ENCODE measurements around the gene SLC12A4.

Gene SLC12A4

GRCh38 chr16:67936124-67936879 lies 32.1 kb downstream of the SLC12A4 start, which contains the start of gene PSMB10:
PSMB10 (minus strand) TSS chr16:67936850; CDS start chr16:67936749, 101 bp downstream.
- peaks cover 9 to 15% of the 10 kb centered on the region in 2 donors for H3K36me3 ChIP-seq (ENCODE audit: control insufficient read depth in 1 of 2, insufficient read depth in 2 of 2, low read length in 2 of 2)
- H3K4me1 ChIP-seq (ENCODE audit: control insufficient read depth in 1 of 2, insufficient read depth in 2 of 2, low read length in 2 of 2): peaks cover 0 to 26% of the 10 kb centered on the region in 2 donors
- peak within 1 kb of the TSS; percentile 89 for H3K27ac ChIP-seq (ENCODE audit: low read length)
- H3K4me3 ChIP-seq (ENCODE audit: low read depth in 1 of 2, low read length in 2 of 2): peak within 1 kb of the TSS; percentile 91 to 92
- H3K27me3 ChIP-seq (ENCODE audit: low read depth, low read length): no peaks in the 10 kb centered on the region
- H3K9me3 ChIP-seq (ENCODE audit: control insufficient read depth in 1 of 2, low read length in 2 of 2): no peaks in the 10 kb centered on the region

DNA sequence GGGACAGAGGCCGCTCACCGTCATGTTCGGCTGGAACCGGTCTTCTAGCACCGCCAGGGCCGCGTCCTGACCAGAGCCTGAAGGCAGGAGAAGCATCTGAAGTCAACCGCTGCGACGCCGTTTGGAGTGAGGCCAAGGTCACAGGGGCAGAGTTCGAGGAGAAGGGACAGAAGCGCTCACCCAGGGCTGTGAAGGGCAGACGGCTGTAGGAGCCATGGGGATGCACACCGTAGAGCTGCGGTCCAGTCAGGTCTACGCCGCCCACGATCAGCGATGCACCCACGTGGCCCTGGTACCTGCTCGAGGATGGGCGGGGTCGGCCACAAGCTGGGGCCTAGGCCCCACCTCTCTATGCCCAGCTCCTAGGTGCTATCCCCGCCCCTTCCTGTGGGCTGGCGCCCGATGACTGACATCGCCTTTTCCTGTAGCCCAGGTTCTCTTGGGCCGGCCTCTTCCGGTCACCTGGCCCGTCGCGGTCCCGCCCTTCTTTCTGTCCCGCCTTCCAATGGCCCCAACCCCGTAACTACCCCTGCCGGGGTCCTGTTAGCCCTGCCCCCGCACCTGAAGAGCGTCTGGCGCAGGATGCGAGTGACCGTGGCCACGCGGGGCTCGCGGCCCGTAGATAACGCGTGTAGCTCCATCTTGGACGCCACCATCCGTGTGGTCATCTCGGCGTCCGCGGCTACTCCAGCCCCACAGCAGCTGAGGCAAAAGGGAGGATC lies 32.9 kb downstream of the SLC12A4 start:
- Histone ChIP-seq H3K4me1 (ENCODE audit: control insufficient read depth in 1 of 2, insufficient read depth in 2 of 2, low read length in 2 of 2) (peaks cover 0 to 26% of the 10 kb centered on the region in 2 donors), H3K36me3 (ENCODE audit: control insufficient read depth in 1 of 2, insufficient read depth in 2 of 2, low read length in 2 of 2) (peaks cover 12 to 15% of the 10 kb centered on the region in 2 donors), H3K9me3 (ENCODE audit: control insufficient read depth in 1 of 2, low read length in 2 of 2) (no peaks in the 10 kb centered on the region), H3K27me3 (ENCODE audit: low read depth, low read length) (no peaks in the 10 kb centered on the region), H3K27ac (ENCODE audit: low read length) (peak overlapping the region; percentile 89), H3K4me3 (ENCODE audit: low read depth in 1 of 2, low read length in 2 of 2) (peak overlapping the region; percentile 91 to 92)

DNA sequence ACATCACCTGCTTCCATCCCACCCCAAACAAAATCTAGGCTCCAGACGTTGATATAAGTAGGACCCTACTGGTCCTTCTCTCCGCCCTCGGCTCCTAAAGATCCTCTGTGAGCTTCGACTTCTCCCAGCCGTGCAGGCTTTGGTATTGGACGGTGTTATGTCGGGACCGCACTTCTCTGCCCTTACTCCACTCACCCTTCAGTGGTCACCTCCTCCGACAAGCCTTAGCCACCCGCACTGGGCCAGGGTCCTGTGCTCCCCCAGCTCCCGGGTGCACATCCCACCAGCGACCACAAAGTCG lies 33.4 kb downstream of the SLC12A4 start:
- Histone ChIP-seq H3K4me3 (ENCODE audit: low read depth in 1 of 2, low read length in 2 of 2) (peak overlapping the region; percentile 91 to 92), H3K4me1 (ENCODE audit: control insufficient read depth in 1 of 2, insufficient read depth in 2 of 2, low read length in 2 of 2) (peaks cover 0 to 25% of the 10 kb centered on the region in 2 donors), H3K27me3 (ENCODE audit: low read depth, low read length) (no peaks in the 10 kb centered on the region), H3K27ac (ENCODE audit: low read length) (no peak overlapping the region), H3K36me3 (ENCODE audit: control insufficient read depth in 1 of 2, insufficient read depth in 2 of 2, low read length in 2 of 2) (peaks cover 15 to 16% of the 10 kb centered on the region in 2 donors), H3K9me3 (ENCODE audit: control insufficient read depth in 1 of 2, low read length in 2 of 2) (no peaks in the 10 kb centered on the region)

GRCh38 chr16:67934306-67935100 lies 33.9 kb downstream of the SLC12A4 start:
- no peaks in the 10 kb centered on the region for H3K27me3 ChIP-seq (ENCODE audit: low read depth, low read length)
- H3K4me3 ChIP-seq (ENCODE audit: low read depth in 1 of 2, low read length in 2 of 2): peak overlapping the region; percentile 91 to 92
- H3K27ac ChIP-seq (ENCODE audit: low read length): no peak overlapping the region
- H3K36me3 ChIP-seq (ENCODE audit: control insufficient read depth in 1 of 2, insufficient read depth in 2 of 2, low read length in 2 of 2): peaks cover 13 to 16% of the 10 kb centered on the region in 2 donors
- no peaks in the 10 kb centered on the region for H3K9me3 ChIP-seq (ENCODE audit: control insufficient read depth in 1 of 2, low read length in 2 of 2)
- H3K4me1 ChIP-seq (ENCODE audit: control insufficient read depth in 1 of 2, insufficient read depth in 2 of 2, low read length in 2 of 2): peaks cover 0 to 21% of the 10 kb centered on the region in 2 donors

DNA sequence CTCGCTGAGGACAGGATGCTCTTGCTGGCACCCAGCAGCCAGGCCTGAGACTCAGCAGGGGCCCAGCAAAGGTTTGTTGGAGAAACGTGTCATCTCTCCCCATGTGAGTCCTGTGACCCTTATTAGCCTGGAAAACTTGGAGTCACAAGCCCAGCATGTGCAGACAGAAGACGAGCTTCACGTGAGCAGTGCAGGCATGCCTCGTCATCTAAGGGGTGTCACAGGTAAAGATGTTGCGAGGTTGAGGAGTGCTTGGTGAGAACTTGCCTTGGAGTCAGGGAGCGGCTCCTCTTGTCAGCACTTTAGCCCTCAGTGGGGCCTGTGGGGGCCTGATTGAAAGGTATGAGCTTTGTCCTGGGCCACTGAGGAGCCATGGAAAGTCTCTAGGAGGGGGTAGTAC lies 34.6 kb downstream of the SLC12A4 start:
- no peaks in the 10 kb centered on the region for H3K27me3 ChIP-seq (ENCODE audit: low read depth, low read length)
- H3K36me3 ChIP-seq (ENCODE audit: control insufficient read depth in 1 of 2, insufficient read depth in 2 of 2, low read length in 2 of 2): peaks cover 16 to 20% of the 10 kb centered on the region in 2 donors
- no peak overlapping the region for H3K27ac ChIP-seq (ENCODE audit: low read length)
- no peaks in the 10 kb centered on the region for H3K9me3 ChIP-seq (ENCODE audit: control insufficient read depth in 1 of 2, low read length in 2 of 2)
- H3K4me3 ChIP-seq (ENCODE audit: low read depth in 1 of 2, low read length in 2 of 2): no peak overlapping the region
- H3K4me1 ChIP-seq (ENCODE audit: control insufficient read depth in 1 of 2, insufficient read depth in 2 of 2, low read length in 2 of 2): peaks cover 0 to 21% of the 10 kb centered on the region in 2 donors

- Histone ChIP-seq H3K9me3 (ENCODE audit: control insufficient read depth in 1 of 2, low read length in 2 of 2) (no peaks in the 10 kb centered on the region), H3K4me3 (ENCODE audit: low read depth in 1 of 2, low read length in 2 of 2) (no peak overlapping the region), H3K27me3 (ENCODE audit: low read depth, low read length) (no peaks in the 10 kb centered on the region), H3K4me1 (ENCODE audit: control insufficient read depth in 1 of 2, insufficient read depth in 2 of 2, low read length in 2 of 2) (peaks cover 0 to 19% of the 10 kb centered on the region in 2 donors), H3K36me3 (ENCODE audit: control insufficient read depth in 1 of 2, insufficient read depth in 2 of 2, low read length in 2 of 2) (peaks cover 25 to 31% of the 10 kb centered on the region in 2 donors), H3K27ac (ENCODE audit: low read length) (no peak overlapping the region)
Observed at GRCh38 chr16:67932462-67932840, 36.0 kb downstream of the SLC12A4 start.

- Histone ChIP-seq H3K4me1 (ENCODE audit: control insufficient read depth in 1 of 2, insufficient read depth in 2 of 2, low read length in 2 of 2) (peaks cover 0 to 14% of the 10 kb centered on the region in 2 donors), H3K9me3 (ENCODE audit: control insufficient read depth in 1 of 2, low read length in 2 of 2) (no peaks in the 10 kb centered on the region), H3K36me3 (ENCODE audit: control insufficient read depth in 1 of 2, insufficient read depth in 2 of 2, low read length in 2 of 2) (peaks cover 26 to 32% of the 10 kb centered on the region in 2 donors), H3K27me3 (ENCODE audit: low read depth, low read length) (no peaks in the 10 kb centered on the region), H3K27ac (ENCODE audit: low read length) (no peak within 1 kb of the TSS), H3K4me3 (ENCODE audit: low read depth in 1 of 2, low read length in 2 of 2) (no peak within 1 kb of the TSS)
Observed at GRCh38 chr16:67931712-67932461, 36.5 kb downstream of the SLC12A4 start, which contains the start of gene CTRL. CTRL (minus strand) TSS chr16:67931862; CDS start chr16:67931852, 10 bp downstream.

DNA sequence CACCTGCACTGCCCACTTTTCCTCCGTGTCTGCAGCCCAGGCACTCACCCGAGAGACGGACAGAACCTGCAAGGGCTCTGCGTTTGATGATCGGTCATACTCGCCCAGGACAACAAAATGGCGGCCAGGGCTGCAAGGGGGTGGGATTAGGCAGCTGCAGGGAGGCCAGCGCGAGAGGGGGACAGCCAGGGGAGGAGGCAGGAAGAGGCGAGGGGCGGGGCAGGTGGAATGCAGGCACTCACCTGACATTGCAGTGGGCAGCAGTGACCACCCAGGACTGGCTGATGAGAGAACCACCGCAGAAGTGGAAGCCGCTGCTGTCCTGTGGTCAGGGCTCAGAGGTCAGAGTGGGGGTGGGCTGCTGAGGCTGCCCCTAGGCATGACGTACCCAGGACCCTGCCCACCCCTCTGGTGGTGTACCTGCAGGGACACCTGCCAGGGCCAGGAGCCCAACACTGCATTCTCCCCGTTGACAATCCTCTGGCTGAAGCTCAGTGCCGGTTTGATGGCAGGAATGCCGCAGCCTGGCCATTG lies 37.7 kb downstream of the SLC12A4 start:
- Histone ChIP-seq H3K27ac (ENCODE audit: low read length) (no peak overlapping the region), H3K9me3 (ENCODE audit: control insufficient read depth in 1 of 2, low read length in 2 of 2) (no peaks in the 10 kb centered on the region), H3K27me3 (ENCODE audit: low read depth, low read length) (no peaks in the 10 kb centered on the region), H3K4me3 (ENCODE audit: low read depth in 1 of 2, low read length in 2 of 2) (no peak overlapping the region), H3K4me1 (ENCODE audit: control insufficient read depth in 1 of 2, insufficient read depth in 2 of 2, low read length in 2 of 2) (peaks cover 0 to 12% of the 10 kb centered on the region in 2 donors), H3K36me3 (ENCODE audit: control insufficient read depth in 1 of 2, insufficient read depth in 2 of 2, low read length in 2 of 2) (peaks cover 26 to 32% of the 10 kb centered on the region in 2 donors)

- H3K4me3 ChIP-seq (ENCODE audit: low read depth in 1 of 2, low read length in 2 of 2): no peak overlapping the region
- H3K27me3 ChIP-seq (ENCODE audit: low read depth, low read length): no peaks in the 10 kb centered on the region
- H3K36me3 ChIP-seq (ENCODE audit: control insufficient read depth in 1 of 2, insufficient read depth in 2 of 2, low read length in 2 of 2): peaks cover 26 to 32% of the 10 kb centered on the region in 2 donors
- H3K9me3 ChIP-seq (ENCODE audit: control insufficient read depth in 1 of 2, low read length in 2 of 2): no peaks in the 10 kb centered on the region
- H3K27ac ChIP-seq (ENCODE audit: low read length): no peak overlapping the region
- H3K4me1 ChIP-seq (ENCODE audit: control insufficient read depth in 1 of 2, insufficient read depth in 2 of 2, low read length in 2 of 2): peaks cover 0 to 9% of the 10 kb centered on the region in 2 donors
Observed at GRCh38 chr16:67930191-67930590, 38.2 kb downstream of the SLC12A4 start.

GRCh38 chr16:67928561-67929364 lies 39.7 kb downstream of the SLC12A4 start:
- H3K36me3 ChIP-seq (ENCODE audit: control insufficient read depth in 1 of 2, insufficient read depth in 2 of 2, low read length in 2 of 2): peaks cover 18 to 32% of the 10 kb centered on the region in 2 donors
- H3K4me1 ChIP-seq (ENCODE audit: control insufficient read depth in 1 of 2, insufficient read depth in 2 of 2, low read length in 2 of 2): peaks cover 0 to 6% of the 10 kb centered on the region in 2 donors
- no peaks in the 10 kb centered on the region for H3K27me3 ChIP-seq (ENCODE audit: low read depth, low read length)
- no peak overlapping the region for H3K27ac ChIP-seq (ENCODE audit: low read length)
- H3K4me3 ChIP-seq (ENCODE audit: low read depth in 1 of 2, low read length in 2 of 2): no peak overlapping the region
- no peaks in the 10 kb centered on the region for H3K9me3 ChIP-seq (ENCODE audit: control insufficient read depth in 1 of 2, low read length in 2 of 2)
